A549 (cell line): ENCODE data around the gene HLA-DMB.

ENCODE experiments used
- CBX2 ChIP-seq: fragments of 200-600 bp; sonication (generic); IDR thresholded peaks from 2 replicates; pipeline ENCODE4 v1.6.1; 2016; ENCODE audit warnings: low read depth, mild to moderate bottlenecking, borderline replicate concordance
- CHD4 ChIP-seq: fragments of 200-600 bp; sonication (generic); IDR thresholded peaks from 2 replicates; pipeline ENCODE4 v1.6.1; 2016; ENCODE audit warnings: antibody characterized with exemption, mild to moderate bottlenecking, borderline replicate concordance
- FOXS1 ChIP-seq: fragments of 250-450 bp; sonication (Bioruptor Pico); IDR thresholded peaks from 2 replicates; pipeline ENCODE4 v1.5.0; 2020; ENCODE audit warnings: mild to moderate bottlenecking, moderate library complexity
- JUN ChIP-seq, 2 experiments: fragments of >200 bp; sonication (Bioruptor Twin); formaldehyde crosslinking; IDR thresholded peaks; 2 replicates in 1 of 2; 3 replicates in 1 of 2; pipeline ENCODE4 v1.6.1; 2016 to 2017
- MAFK ChIP-seq: fragments of 450-650 bp; IDR thresholded peaks from 2 replicates; pipeline ENCODE4 v1.6.1; 2014; ENCODE audit not compliant: partially characterized antibody
- MYC ChIP-seq: IDR thresholded peaks from 2 replicates; pipeline ENCODE4 v1.6.1; 2012; ENCODE audit warnings: mild to moderate bottlenecking, inconsistent platforms, low read length, improper control_type of control experiment, borderline replicate concordance
- PHF8 ChIP-seq: fragments of 200-600 bp; sonication (generic); IDR thresholded peaks from 2 replicates; pipeline ENCODE4 v1.6.1; 2016; ENCODE audit warnings: low read depth, mild to moderate bottlenecking, antibody characterized with exemption, moderate library complexity, borderline replicate concordance
- POLR2A ChIP-seq: IDR thresholded peaks from 2 replicates; pipeline ENCODE4 v1.6.1; 2012; ENCODE audit warnings: mild to moderate bottlenecking, low read length
- TF ChIP-seq, protein P1 (sequence below): fragments of >200 bp; sonication (Bioruptor Twin); formaldehyde crosslinking; IDR thresholded peaks from 2 replicates; pipeline ENCODE4 v1.6.1; 2016

DNA sequence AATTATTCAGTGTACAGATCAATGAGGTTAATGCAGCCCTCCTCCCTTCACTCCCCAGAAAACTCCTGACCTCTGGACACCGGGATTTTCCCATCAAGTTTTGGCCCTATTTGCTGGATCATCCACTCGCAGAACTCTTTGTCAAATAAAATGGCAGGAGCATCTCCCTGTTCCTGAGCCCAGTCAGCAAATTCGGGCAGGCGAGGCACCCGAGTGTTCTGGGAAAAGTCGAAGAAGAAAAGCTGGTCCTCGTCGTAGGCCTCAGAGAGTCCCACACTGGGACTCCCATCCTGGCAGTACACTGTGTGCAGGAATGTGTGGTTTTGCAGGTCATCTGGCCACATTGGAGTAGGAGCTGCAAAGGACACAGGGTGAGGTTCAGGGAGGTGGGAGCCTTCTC is 9.6 kb upstream of the HLA-DMB start:
- TF ChIP-seq CHD4 (no peak), PHF8 (no peak), MAFK (no peak), MYC (no peak), CBX2 (no peak), JUN (IDR thresholded peaks at IDR 0.05) (no peak), FOXS1 (no peak), POLR2A (no peak)
- TF ChIP-seq, protein P1, sequence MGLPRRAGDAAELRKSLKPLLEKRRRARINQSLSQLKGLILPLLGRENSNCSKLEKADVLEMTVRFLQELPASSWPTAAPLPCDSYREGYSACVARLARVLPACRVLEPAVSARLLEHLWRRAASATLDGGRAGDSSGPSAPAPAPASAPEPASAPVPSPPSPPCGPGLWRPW: no peak
